Transverse colon (tissue), 4 donors: ENCODE data around the gene SAPCD1. TPM values are rescaled to one million over a fixed set of nuclear protein-coding genes. Genes with fewer than 3 reads are reported as not detected.

ENCODE experiments used
- DNase-seq: peaks from one replicate; pipeline ENCODE4 v3.0.0-alpha.2; 2019
- H3K27ac ChIP-seq, 4 donors: fragments of 200-600 bp; sonication (generic); 2 replicates each; pipeline ENCODE4 v1.5.1; 2016 to 2018; ENCODE audit warnings: inconsistent platforms in 4 of 4
- H3K27me3 ChIP-seq: fragments of 200-600 bp; sonication (generic); 2 replicates; pipeline ENCODE4 v1.5.1; 2017; ENCODE audit warnings: inconsistent platforms
- H3K36me3 ChIP-seq, 4 donors: fragments of 200-600 bp; sonication (generic); 2 replicates each; pipeline ENCODE4 v1.5.1; 2017 to 2019; ENCODE audit warnings: inconsistent platforms in 4 of 4
- H3K4me1 ChIP-seq, 4 donors: fragments of 200-600 bp; sonication (generic); 2 replicates each; pipeline ENCODE4 v1.5.1; 2017 to 2020; ENCODE audit warnings: inconsistent platforms in 4 of 4
- H3K4me3 ChIP-seq, 4 donors: fragments of 200-600 bp; sonication (generic); 1 replicate in 1 of 4; 2 replicates in 3 of 4; pipeline versions ENCODE4 v1.5.1 to v1.6.1; 2017 to 2019; ENCODE audit warnings: inconsistent platforms in 4 of 4
- H3K9me3 ChIP-seq, 2 donors: fragments of 200-600 bp; sonication (generic); 2 replicates each; pipeline ENCODE4 v1.5.1; 2017 to 2019; ENCODE audit warnings: inconsistent platforms in 2 of 2
- CTCF ChIP-seq, 5 experiments: fragments of 200-600 bp in 3 of 5; fragments of 450-650 bp in 2 of 5; sonication (generic) in 3 of 5; IDR thresholded peaks; 1 replicate in 2 of 5; 2 replicates in 3 of 5; pipeline ENCODE4 v1.5.1; 2016 to 2017; ENCODE audit warnings: antibody characterized with exemption in 5 of 5, inconsistent platforms in 3 of 5, mild to moderate bottlenecking in 2 of 5, moderate library complexity in 1 of 5
- EP300 ChIP-seq: sonication (generic); formaldehyde crosslinking; IDR thresholded peaks from one replicate; pipeline ENCODE4 v1.6.1; 2017; ENCODE audit warnings: antibody characterized with exemption, low read depth
- POLR2A ChIP-seq: fragments of 450-650 bp; IDR thresholded peaks from one replicate; pipeline ENCODE4 v1.6.1; 2016; ENCODE audit warnings: antibody characterized with exemption, mild to moderate bottlenecking, moderate library complexity
- POLR2AphosphoS5 ChIP-seq, 3 donors: sonication (generic); formaldehyde crosslinking; IDR thresholded peaks; one replicate each; pipeline ENCODE4 v1.6.1; 2016; ENCODE audit warnings: antibody characterized with exemption in 3 of 3
- WGBS, 2 donors: methylation state at CpG; one replicate each; pipeline ENCODE4 v1.1.5; 2018; ENCODE audit warnings: low coverage in 1 of 2; 5-methylcytosine and 5-hydroxymethylcytosine counted together
- in situ Hi-C, 4 donors: fragments of 200-750 bp; cut with MboI; loops; one replicate each; pipeline versions ENCODE4 v1.15.0 to v1.15.1; 2017; ENCODE audit warnings: low sequenced_read_pairs in 3 of 4, low pct_ligation_motif_present in 1 of 4, low pct_unique_long_range_greater_than_20kb in 1 of 4
- intact Hi-C: fragments of 100-400 bp; cut with DNase I; formaldehyde crosslinking; loops from one replicate; pipeline ENCODE4 v1.15.1; 2023; ENCODE audit warnings: low total_unique reads
- total RNA-seq, 4 donors: library from RNA; depleted of rRNA; stranded (reverse); fragments of >200 nt; gene quantifications; one replicate each; pipeline ENCODE4 v1.1.0, GENCODE V29; 2016

The SAPCD1 gene
- total RNA-seq, 4 donors from 2014 or later = 3.3 to 11.1 TPM; not detected in 2

GRCh38 chr6:31794294-31794865 is 31.9 kb downstream of the SAPCD1 start:
- no peak for DNase-seq
- Histone ChIP-seq H3K4me3 (peak overlapping the region; percentile 70 to 99 (median 89)), H3K36me3 (peaks cover 0 to 7% (median 3%) of the 10 kb centered on the region in 4 donors), H3K27ac (peak overlapping the region; percentile 93 to 97 (median 95)), H3K27me3 (no peaks in the 10 kb centered on the region), H3K9me3 (no peaks in the 10 kb centered on the region), H3K4me1 (peaks cover 12 to 19% (median 15%) of the 10 kb centered on the region in 4 donors)
- WGBS, 2 donors = 9 to 20% methylated on average over 1 to 7 of the region's 7 CpGs
- intact Hi-C loops (no loop called here), in situ Hi-C loops (no loop called here)
- no peak for TF ChIP-seq POLR2AphosphoS5 (IDR thresholded peaks at IDR 0.05)
- TF ChIP-seq POLR2A = no peak
- TF ChIP-seq EP300 = no peak
- TF ChIP-seq CTCF (IDR thresholded peaks at IDR 0.05) = no peak

- no peak for DNase-seq
- 0 to 1% methylated on average over 3 to 44 of the region's 44 CpGs for WGBS, 2 donors
- TF ChIP-seq CTCF (IDR thresholded peaks at IDR 0.05) (no peak), POLR2A (no peak), POLR2AphosphoS5 (IDR thresholded peaks at IDR 0.05) (no peak), EP300 (no peak)
- H3K4me1 ChIP-seq = peaks cover 12 to 19% (median 15%) of the 10 kb centered on the region in 4 donors
- H3K36me3 ChIP-seq = peaks cover 0 to 7% (median 3%) of the 10 kb centered on the region in 4 donors
- peak overlapping the region; percentile 93 to 97 (median 95) for H3K27ac ChIP-seq
- intact Hi-C loops (no loop called here), in situ Hi-C loops (no loop called here)
- no peaks in the 10 kb centered on the region for H3K9me3 ChIP-seq
- H3K27me3 ChIP-seq = no peaks in the 10 kb centered on the region
- H3K4me3 ChIP-seq = peak overlapping the region; percentile 70 to 99 (median 89)
These were observed 32.6 kb downstream of the SAPCD1 start for GRCh38 chr6:31794866-31795615.

- H3K4me1 ChIP-seq = peaks cover 12 to 19% (median 15%) of the 10 kb centered on the region in 4 donors
- TF ChIP-seq POLR2A = peak; percentile 44
- peak; percentile 29 to 61 (median 59) for TF ChIP-seq POLR2AphosphoS5 (IDR thresholded peaks at IDR 0.05)
- TF ChIP-seq CTCF (IDR thresholded peaks at IDR 0.05) = peak; percentile 67 to 94 (median 77)
- no peak for TF ChIP-seq EP300
- H3K36me3 ChIP-seq = peaks cover 0 to 7% (median 3%) of the 10 kb centered on the region in 4 donors
- WGBS, 2 donors = 1% methylated on average over 23 of the region's 75 CpGs; no CpG with 5 or more reads in 1 of the 2 donors
- H3K4me3 ChIP-seq = peak within 1 kb of the TSS; percentile 70 to 99 (median 89)
- in situ Hi-C loops = no loop called here
- DNase-seq = peak; percentile 96
- no peaks in the 10 kb centered on the region for H3K9me3 ChIP-seq
- intact Hi-C loops = no loop called here
- H3K27ac ChIP-seq = peak within 1 kb of the TSS; percentile 93 to 97 (median 95)
- H3K27me3 ChIP-seq = no peaks in the 10 kb centered on the region
These were observed 33.3 kb downstream of the SAPCD1 start, which contains the start of gene VARS1 for GRCh38 chr6:31795616-31796298. TSS of gene VARS1 (minus strand) at chr6:31795752. CDS start at chr6:31795217, 535 bp downstream.

GRCh38 chr6:31796993-31797385 is 34.5 kb downstream of the SAPCD1 start:
- 87 to 93% methylated on average over 2 of the region's 2 CpGs for WGBS, 2 donors
- Histone ChIP-seq H3K36me3 (peaks cover 0 to 4% (median 1%) of the 10 kb centered on the region in 4 donors), H3K27ac (peak overlapping the region; percentile 93 to 97 (median 95)), H3K27me3 (no peaks in the 10 kb centered on the region), H3K4me3 (no peak overlapping the region), H3K9me3 (no peaks in the 10 kb centered on the region), H3K4me1 (peaks cover 12 to 19% (median 15%) of the 10 kb centered on the region in 4 donors)
- DNase-seq = no peak
- intact Hi-C loops (no loop called here), in situ Hi-C loops (no loop called here)
- no peak for TF ChIP-seq POLR2A
- no peak for TF ChIP-seq POLR2AphosphoS5 (IDR thresholded peaks at IDR 0.05)
